ENCODE results near the gene CHRDL2.

DNA sequence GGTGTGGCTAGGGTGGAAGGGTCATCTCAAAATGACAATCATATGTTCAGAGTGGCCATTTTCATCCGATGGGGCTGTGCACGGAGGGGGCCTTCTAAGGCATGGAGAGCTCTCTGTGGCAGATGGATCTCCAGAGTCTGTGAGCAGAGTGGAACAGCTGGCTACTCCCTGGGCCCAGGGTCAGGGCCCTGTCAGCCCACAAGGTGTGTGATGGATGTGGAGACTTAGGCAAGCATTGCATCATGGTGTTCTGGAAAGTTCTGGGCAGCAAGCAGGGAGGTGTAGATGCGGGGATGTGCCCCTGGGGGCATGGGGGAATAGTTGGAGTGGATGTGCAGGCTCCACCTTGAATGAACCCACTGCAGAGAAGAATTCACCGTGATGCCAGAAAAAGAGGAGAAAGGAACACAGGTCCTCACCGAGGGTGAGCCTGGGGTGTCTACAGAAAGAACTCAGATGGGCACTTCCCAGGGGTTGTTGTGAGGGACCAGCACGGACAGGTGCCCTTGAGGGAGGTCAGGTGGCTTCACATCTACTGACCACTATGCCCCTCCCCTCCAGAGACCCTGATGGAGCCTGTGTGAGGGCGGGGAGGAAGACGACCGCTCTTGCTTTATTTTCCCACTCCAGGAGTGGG lies 51.1 kb downstream of the CHRDL2 start:
- TF ChIP-seq, protein P1, sequence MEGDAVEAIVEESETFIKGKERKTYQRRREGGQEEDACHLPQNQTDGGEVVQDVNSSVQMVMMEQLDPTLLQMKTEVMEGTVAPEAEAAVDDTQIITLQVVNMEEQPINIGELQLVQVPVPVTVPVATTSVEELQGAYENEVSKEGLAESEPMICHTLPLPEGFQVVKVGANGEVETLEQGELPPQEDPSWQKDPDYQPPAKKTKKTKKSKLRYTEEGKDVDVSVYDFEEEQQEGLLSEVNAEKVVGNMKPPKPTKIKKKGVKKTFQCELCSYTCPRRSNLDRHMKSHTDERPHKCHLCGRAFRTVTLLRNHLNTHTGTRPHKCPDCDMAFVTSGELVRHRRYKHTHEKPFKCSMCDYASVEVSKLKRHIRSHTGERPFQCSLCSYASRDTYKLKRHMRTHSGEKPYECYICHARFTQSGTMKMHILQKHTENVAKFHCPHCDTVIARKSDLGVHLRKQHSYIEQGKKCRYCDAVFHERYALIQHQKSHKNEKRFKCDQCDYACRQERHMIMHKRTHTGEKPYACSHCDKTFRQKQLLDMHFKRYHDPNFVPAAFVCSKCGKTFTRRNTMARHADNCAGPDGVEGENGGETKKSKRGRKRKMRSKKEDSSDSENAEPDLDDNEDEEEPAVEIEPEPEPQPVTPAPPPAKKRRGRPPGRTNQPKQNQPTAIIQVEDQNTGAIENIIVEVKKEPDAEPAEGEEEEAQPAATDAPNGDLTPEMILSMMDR (conservative IDR thresholded peaks at IDR 0.05 in 1 of 2, IDR thresholded peaks at IDR 0.05 in 1 of 2; ENCODE audit: low read depth in 1 of 2, low read length in 2 of 2): no peak
- no peak for TF ChIP-seq EZH2 (IDR thresholded peaks at IDR 0.05; ENCODE audit: low read length, missing control alignments)
